Hematopoietic multipotent progenitor cell treated with erythropoietin and hydrocortisone succinate and interleukin-3 and kit ligand, for 6 days (in vitro differentiated cells): ENCODE data around the gene DSG4.

Experiments
- DNase-seq: peaks from one replicate; pipeline ENCODE4 v3.0.0-alpha.2; 2015

DSG4 gene

DNA sequence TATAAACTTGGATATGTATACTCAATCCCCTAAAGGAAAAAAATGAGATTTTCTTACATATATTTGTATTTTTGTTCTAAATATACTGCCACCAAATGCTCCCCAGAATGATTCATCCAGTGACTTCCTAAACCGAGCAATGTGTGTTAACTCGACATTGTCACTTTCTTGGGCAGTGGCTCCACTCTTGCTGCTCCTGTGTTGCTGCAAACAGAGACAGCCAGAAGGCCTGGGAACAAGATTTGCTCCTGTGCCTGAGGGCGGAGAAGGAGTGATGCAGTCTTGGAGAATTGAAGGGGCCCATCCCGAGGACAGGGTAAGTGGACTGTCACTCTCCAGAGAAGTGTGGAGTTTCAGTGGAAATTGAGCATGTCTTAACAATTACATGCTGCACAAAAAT is 32.7 kb downstream of the DSG4 start:
- DNase-seq: no peak

GRCh38 chr18:31410716-31411483 is 34.3 kb downstream of the DSG4 start:
- DNase-seq: no peak

DNA sequence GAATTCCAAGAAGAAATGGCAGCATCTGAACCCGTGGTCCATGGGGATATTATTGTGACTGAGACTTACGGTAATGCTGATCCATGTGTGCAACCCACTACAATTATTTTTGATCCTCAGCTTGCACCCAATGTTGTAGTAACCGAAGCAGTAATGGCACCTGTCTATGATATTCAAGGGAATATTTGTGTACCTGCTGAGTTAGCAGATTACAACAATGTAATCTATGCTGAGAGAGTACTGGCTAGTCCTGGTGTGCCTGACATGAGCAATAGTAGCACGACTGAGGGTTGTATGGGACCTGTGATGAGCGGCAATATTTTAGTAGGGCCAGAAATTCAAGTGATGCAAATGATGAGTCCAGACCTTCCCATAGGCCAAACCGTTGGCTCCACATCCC is 36.6 kb downstream of the DSG4 start:
- DNase-seq: no peak

DNA sequence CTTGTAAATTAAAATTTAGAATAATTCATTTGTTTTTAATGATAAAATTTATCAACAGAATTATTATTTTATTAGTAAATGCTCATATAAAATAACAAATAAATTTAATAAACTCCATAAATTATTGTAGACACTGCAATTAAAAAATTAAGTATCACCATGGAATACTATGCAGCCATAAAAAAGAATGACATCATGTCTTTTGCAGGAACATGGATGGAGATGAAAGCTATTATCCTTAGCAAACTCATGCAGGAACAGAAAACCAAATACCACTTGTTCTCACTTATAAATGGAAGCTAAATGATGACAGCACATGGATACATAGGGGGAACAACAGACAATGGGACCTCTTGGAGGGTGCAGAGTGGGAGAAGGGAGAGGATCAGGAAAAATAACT is 41.3 kb downstream of the DSG4 start:
- no peak for DNase-seq

DNA sequence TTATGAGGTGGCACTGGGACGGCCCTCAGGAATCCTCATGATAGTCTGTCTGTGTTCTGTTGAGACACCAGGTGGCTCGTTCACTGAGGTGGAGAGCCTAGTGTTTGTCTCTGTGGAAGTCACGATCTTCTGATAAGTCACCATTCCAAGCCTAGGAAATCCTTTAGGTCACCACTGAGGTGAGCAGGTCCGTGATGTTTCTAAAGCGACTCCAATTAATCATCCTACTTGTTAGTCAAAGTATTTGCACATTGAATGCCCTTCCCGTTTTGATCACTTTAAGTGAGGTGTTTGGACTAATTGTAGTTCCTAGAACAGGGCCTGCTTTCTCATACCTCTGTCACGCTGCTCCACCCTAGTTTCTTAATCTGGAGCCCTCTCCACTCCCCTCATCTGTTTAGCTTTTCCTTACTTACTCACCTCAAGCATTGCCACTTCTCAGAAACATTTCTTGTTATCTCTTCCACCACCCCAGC is 42.9 kb downstream of the DSG4 start:
- no peak for DNase-seq

GRCh38 chr18:31420032-31420431 is 43.5 kb downstream of the DSG4 start:
- DNase-seq: no peak

- DNase-seq: no peak
Measured at GRCh38 chr18:31420524-31420923, 43.9 kb downstream of the DSG4 start.

DNA sequence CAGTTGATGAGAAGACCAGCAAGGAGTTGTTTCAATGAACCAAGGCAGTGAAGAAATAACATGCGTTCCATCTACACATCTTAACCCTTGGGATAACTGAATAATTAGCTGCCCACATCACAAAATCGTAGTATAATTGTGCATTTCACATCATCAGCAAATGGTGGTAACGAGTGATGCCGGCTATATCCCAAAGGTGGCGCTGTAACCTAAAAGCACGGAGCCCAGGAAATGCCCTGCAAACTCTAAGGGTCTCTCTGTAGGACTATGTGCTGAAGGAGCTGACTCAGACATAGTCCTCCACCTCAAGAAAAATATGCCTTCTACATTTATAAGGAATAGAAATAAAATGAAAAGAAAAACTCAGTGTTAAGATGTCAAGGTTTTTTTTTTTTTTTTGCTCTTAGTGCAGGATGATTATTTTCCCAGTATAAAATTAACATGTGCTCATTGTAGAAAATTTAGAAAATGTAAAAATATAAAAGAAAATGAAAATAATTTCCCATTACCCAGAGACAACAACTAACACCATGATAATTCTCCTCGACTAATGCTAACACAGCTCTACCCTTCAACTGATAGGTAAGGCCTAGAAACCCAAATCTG is 47.9 kb downstream of the DSG4 start:
- peak; percentile 67 for DNase-seq

- no peak for DNase-seq
Measured at GRCh38 chr18:31426021-31426420, 49.4 kb downstream of the DSG4 start.

DNA sequence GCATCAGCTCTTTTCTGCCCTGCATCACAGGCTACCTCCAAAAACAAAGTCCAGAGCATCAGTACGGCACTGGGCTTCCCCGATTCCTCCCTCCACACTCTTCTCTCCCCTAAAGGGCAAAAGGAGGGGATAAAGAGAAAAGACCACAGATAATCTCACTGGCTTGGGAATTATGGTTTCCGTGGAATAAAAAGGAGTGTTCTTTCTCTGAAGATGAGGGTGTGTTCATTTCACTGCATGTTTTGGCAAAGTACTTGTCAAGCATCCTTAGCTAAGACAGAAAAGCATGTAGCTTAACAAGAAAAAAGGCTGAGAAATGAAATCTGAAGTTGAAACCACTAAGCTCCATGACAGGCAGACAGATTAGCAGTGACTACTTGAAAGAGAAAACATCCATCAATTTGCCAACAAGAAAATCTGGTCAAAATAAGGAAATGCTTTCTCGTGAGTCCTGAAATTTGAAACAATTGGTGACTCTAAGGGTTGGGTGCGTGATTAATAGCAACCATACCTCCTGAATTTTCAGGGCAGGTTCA is 50.4 kb downstream of the DSG4 start:
- no peak for DNase-seq

DNA sequence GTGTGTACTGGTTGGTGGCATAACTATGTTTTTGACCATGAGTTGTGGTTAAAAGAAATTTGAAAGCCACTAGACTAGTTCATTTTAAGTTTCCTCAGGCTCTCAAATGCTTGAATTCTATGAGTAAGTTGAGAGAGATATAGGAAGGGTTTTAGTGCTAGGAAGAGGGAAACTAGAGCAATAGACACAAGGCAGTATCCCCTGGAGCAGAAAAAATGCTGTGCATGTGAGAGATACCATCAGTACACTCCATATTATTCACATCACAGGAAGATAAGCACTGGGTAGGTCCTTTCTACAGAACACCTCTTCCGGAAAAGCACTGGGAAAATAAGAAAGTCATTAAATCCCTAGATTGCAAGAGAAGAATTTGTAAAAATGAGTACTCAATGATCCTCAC is 51.6 kb downstream of the DSG4 start:
- no peak for DNase-seq

GRCh38 chr18:31429623-31430022 is 53.0 kb downstream of the DSG4 start:
- DNase-seq: no peak

GRCh38 chr18:31430072-31430471 is 53.5 kb downstream of the DSG4 start:
- no peak for DNase-seq

DNA sequence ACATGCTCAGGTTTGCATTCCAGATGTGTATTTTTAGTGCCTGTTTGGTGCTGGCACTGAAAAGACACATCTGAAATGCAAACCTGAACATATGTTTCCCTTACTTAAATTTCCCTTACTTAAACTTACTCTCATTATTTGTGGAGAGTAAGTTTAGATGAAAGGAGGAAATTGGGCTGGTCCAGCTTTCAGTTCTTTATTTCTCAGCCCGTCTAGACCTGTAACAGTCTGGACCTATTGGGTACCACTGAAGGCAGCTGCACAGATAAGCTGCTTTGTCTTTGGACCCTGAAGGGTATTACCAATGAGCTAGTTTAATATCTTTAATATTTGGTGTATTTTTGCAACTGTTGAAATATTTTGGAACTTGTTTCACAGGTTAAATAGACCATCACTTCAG is 54.0 kb downstream of the DSG4 start:
- no peak for DNase-seq

GRCh38 chr18:31432316-31432715 is 55.7 kb downstream of the DSG4 start:
- no peak for DNase-seq

DNA sequence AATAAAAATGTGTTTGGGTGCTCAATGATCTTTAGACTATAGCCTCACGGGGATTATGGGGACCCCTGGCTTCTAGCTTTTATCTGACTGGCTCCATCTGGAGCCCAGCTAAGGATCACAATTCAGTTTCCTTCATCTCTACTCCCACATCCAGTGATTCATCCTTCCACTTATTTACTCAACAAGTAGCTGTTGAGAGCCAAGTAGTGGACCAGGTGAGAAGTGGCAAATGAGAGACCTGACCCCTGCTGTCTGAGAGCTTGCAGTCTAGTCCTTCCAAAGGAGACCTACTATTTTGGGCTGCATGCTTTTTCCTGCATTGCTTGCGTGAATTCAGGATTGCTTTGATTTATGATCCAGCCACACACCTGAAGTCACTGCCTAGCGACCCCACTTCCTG is 60.2 kb downstream of the DSG4 start:
- no peak for DNase-seq

DNA sequence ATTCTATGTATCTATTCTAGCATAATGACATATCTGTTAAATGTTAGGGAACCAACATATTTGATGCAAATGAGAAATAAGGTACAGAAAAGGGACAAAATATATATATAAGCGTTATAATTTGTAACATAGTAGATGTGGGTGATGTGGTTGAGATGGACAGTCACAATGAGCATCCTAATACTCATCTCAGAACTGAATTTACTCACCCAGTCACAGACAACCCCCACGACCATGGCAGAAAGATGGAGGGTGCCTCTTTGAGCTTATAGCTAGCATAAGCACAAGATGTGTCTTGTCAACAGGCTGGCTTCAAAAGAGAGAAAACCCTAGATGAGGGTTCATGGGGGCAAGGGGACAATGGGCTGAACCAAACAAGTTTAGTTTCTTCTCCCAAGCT is 61.8 kb downstream of the DSG4 start:
- DNase-seq: no peak

- peak; percentile 3 for DNase-seq
Measured at GRCh38 chr18:31439807-31440325, 63.3 kb downstream of the DSG4 start.

- no peak for DNase-seq
Measured at GRCh38 chr18:31440787-31441186, 64.2 kb downstream of the DSG4 start.

- no peak for DNase-seq
Measured at GRCh38 chr18:31441493-31441892, 64.9 kb downstream of the DSG4 start.

- DNase-seq: no peak
Measured at GRCh38 chr18:31444142-31444541, 67.6 kb downstream of the DSG4 start.

DNA sequence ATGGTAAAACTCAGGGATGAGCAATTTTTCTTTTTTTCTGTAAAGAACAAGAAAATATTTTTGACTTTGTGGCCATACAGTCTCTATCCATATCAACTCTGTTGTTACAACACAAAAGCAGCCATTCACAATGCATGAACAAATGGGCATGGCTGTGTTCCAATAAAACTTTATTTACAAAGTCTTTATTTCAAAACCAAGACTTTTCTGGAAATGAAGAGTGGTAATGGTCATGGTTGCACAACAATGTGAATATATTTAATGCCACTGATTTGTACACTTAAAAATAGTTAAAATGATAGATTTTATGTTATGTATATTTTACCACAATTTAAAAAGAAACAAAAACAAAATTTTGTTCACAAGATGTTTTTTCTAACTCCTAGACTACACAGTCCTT is 69.3 kb downstream of the DSG4 start:
- DNase-seq: no peak

DNA sequence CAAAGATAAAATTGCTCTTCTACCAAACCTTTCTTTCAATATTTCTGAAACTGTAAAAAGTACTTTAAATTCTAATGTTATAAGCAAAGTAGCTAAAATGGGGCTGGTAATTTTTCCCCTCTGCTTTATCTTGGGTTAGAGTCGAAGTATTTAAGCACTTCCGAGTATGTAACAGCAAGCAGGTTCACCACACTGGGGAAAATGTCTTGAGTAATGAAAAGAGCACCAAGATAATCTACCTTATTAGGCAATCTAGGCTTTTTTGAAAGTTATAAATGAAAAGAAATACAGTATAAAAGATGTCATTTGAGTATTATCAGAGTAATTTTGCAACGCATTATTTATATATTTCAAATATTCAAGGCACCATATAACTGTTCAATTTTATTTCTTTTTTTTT is 70.3 kb downstream of the DSG4 start:
- no peak for DNase-seq

DNA sequence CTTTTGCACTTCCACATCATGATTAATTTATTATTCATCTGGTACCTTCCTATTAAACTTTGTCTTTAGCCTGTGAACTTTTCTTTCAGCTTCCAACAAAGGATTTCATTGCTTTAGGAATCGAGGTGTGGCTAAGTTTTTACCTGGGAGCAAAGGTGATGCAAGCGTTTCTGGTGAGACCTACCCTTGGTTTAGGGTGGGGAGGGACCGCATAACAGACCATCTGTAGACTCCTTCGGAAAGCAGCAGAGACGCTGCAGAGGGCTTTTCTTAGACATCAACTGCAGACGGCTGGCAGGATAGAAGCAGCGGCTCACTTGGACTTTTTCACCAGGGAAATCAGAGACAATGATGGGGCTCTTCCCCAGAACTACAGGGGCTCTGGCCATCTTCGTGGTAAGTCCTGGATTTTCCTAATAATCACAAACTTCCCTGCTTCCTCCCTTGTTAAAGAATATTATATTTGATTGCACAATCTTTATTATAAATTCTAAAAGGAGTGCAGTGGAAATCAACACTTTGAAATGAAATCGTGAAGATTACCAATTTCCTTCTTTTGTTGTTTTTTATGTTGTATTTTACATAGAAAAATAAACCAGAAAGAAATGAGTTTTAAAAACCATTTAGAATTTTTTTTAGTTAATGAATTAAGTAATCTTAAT is 71.1 kb downstream of the DSG4 start, which contains the start of gene DSG3:
Gene DSG3, plus strand, starts transcription at position 212 of the 662 bp plus-strand sequence. Its CDS starts 137 bp downstream, at position 349.
- DNase-seq: no peak
